GM18868 (cell line): Measurements from ENCODE around the gene RNF217.
"Not testable (repeated sequence)": the region's sequence is repeated elsewhere in the genome, so short reads cannot be mapped to it uniquely, and the experiment has no call there.

ENCODE experiments used
- ATAC-seq: cut with Tn5 transposase; IDR thresholded peaks from one replicate; pipeline ENCODE4 v1.9.1; 2021; ENCODE audit warnings: mild to moderate bottlenecking, moderate library complexity; ENCODE audit not compliant: unreplicated experiment

Gene RNF217

DNA sequence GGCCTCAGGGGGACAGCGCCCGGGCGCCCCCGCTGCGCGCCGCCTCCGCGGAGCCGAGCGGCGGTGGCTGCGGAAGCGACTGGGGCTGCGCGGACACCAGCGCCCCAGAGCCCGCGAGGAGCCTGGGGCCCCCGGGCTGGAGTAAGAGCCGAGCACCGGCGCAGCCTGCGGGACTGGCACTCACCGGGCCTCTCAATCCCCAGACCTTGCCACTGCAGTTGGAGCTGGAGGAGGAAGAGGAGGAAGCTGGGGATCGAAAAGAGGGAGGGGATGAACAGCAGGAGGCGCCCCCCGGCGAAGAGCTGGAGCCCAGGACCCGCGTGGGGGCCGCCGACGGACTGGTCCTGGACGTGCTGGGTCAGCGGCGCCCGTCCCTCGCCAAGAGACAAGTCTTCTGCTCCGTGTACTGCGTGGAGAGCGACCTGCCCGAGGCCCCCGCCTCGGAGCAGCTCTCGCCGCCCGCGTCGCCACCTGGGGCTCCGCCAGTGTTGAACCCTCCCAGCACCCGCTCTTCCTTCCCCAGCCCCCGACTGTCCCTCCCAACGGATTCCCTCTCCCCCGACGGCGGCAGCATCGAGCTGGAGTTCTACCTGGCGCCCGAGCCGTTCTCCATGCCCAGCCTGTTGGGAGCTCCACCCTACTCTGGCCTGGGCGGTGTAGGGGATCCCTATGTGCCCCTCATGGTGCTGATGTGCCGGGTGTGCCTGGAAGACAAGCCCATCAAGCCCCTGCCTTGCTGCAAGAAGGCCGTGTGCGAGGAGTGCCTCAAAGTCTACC lies 590 bp downstream of the RNF217 start:
- ATAC-seq: no peak

DNA sequence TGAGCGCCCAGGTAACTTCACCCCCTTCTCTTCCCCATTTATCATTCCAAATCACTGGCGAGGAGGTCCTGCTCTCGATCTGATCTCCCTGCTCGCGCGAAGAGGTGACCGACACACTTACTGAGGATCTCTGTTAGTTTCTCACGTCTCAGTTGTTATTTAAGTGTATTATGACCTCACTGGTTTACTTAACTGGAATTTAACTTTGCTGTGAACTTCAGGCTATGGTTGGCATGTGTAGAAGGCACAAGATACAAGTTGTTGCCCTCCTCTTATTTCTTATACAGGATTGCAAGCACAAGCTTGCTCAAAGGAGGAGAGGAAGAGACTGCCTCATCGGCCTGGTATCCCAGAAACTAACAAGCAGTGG lies 1.2 kb downstream of the RNF217 start:
- no peak for ATAC-seq

DNA sequence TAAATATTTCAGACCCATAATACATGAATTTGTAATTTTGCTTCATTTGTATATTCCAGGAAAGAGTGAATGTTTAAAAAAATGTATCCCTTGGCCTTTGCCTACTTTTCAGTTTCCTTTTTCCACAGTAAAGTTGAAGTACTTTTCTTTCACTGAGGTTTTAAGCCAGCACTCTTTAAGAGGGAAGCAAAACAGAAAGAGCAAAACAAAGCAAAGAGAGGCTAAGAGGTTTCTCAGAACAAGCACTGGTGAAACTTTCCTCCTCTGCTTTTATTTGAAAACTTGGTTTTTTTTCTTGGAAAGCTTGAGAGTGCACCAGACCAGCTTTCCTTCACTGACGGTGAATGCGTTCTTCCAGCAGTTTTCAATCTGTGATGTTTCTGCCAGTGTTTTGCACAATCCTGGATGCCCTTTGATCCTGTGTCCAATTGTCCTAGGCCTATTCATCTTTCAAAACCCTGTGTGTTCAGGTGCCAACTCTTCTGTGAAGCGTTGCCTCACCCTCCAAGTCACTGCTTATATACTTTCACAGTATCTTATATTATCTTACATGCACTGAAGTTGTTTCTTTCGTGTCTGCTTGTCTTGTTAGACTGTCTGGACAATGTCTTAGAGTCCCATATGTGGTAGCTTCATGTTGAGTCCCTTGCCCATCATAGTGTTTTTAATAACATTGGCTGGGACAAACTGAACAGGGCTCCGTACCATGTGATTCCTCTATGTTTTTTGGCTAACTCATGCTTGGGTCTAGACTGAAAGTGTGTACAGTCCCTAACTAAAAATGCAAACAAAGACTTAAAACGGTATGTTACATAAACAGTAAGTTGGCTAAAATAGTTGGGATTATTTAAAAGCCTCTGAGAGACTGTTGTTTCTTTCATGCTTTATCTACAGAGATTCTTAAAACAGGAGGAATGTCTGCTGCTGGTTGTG lies 1.9 kb downstream of the RNF217 start:
- no peak for ATAC-seq

DNA sequence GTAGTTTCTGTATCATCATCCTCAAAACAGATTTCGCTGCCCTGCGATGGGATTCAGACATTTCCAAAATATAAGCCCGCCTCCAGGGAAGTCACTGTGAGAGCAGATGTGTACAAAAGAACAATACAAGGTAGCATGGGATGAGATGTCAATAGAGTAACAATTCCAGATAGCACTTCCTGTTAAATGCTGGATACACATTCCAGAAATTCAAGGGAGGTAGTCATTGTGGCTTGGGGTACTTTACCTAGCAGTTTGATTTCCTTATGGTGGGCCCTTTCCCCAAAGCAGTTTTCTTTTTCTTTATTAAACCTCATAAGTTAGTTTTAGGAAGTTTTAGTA lies 2.5 kb downstream of the RNF217 start:
- ATAC-seq: no peak

DNA sequence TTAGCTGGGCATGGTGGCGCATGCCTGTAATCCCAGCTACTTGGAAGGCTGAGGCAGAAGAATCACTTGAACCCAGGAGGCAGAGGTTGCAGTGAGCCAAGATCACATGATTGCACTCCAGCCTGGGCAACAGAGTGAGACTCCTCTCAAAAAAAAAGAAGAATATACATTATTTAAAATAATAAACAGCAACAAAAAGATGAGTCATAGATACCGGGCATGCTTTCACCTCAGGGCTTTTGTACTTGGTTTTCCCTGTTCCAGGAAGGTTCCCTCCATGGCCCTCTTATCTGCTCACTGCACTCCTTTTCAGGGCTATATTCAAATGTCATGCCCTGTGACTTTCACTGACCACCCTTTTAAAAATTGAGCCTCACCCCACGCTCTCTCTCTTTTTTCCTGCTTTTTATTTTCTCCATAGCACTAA lies 3.2 kb downstream of the RNF217 start:
- ATAC-seq: not testable (repeated sequence)

DNA sequence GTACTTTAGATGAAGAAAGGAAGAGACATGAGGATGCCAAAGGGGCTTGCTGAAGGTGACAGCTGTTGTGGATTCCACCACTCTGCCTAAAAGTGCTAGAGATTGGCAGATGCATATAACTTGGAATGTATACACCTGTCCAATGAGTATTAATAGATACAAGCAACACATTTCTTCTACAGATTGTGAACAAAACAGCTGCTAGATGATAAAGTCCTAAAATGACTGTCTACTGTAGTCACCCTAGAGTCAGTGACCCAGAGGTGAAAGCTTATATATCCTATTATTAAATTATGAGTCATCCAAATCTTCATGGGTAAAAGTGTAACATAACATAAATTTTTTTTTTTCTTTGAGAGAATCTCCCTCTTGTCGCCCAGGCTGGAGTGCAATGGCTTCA lies 5.2 kb downstream of the RNF217 start:
- no peak for ATAC-seq

DNA sequence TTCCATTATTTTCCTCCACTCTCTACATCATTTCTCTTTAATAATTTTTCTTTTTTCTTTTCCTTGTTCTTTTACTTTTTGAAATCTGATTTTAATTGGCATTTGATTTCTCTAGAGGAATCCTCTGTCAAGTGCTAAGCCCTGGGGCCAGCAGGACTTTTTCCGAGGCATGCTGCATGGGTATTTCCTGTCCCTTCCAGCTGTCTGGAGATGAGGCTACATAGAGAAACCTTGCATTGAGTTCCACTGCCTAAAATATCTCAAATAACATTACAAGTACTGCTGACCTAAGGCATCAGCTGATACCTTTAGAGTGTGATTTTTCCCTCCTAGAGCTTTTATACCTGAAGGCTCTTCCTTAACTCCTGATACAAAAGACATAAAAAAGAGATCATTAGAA lies 6.2 kb downstream of the RNF217 start:
- no peak for ATAC-seq

DNA sequence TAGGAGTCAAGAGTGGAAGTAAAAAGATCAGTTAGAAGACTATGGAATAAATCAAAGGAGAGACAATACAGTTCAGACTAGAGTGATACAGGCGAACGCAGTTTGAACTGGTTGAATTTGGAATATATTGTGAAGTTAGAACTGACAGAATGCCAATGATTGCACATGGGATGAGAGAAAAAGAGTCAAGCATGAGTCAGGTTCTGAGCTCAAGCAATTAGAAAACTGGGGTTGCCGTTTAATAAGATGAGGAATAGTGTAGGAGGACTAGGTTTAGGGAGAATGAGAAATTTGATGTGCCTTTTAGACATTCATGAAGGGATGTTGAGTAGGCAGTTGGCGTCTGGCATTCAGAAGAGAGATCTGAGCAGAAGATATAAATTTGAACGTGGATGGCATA lies 8.0 kb downstream of the RNF217 start:
- no peak for ATAC-seq

DNA sequence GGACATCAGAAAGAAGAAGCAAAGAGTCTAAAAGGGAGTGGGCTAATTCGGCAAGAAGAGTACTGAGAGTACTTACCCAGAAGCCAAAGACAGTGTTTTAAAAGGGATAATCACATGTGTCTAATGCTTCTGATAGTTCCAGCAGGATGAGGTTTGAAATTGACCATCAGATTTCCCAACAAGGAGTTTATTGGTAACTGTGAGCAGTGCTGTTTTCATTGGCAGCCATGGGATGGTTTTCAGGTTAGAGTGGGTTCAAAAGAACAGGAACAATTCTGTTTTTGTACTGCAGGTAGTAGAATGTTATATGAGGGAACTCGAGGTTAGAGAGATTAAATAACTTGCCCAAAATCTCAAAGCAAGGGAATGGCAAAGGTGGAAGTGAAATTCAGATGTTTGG lies 8.5 kb downstream of the RNF217 start:
- ATAC-seq: no peak

DNA sequence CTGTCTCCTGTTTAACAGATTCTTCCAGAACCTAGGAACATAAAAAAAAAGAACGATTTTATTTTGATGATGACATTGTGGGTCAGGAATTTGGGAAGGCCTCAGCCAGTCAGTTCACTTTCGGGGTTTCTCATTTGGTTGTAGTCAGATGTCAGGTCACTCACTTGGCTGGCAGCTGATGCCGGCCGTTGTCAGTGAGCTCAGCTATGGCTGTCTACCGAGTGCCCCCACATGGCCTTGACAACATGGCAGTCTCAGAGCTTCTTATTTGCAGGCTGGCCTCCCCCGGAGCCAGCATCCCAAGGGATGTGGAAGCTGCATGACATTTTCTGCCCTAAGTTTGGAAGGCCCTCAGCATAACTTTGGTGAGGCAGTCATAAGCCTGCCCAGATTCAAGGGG lies 11.5 kb downstream of the RNF217 start:
- ATAC-seq: no peak

DNA sequence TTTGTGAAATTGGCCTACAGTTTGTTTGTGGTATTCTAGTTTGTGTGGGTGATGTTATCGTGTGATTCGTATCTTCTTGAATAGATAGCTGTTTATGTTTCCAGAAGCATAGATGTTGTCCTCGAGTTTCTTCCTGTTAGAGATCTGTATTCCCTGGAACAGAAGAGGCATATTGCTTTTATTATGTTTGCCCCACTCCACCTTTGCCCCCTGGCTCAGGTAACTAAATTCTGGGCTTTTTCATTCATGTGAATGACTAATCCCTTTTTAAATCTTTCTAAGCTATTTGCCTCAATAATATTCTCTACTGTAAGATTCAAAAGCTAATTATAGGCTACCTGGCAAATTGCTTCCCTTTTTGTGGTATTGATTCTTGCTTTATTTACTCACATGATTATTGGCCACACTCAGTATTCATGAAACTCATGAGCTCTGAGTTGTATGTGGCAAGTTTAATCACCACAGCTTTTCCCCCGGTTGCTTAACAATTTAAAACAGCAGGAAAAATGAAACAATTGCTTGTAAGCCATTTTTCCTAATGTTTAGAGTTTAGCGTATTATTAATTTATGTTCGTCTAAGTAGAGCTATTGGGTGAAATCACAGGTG lies 12.6 kb downstream of the RNF217 start:
- ATAC-seq: no peak

DNA sequence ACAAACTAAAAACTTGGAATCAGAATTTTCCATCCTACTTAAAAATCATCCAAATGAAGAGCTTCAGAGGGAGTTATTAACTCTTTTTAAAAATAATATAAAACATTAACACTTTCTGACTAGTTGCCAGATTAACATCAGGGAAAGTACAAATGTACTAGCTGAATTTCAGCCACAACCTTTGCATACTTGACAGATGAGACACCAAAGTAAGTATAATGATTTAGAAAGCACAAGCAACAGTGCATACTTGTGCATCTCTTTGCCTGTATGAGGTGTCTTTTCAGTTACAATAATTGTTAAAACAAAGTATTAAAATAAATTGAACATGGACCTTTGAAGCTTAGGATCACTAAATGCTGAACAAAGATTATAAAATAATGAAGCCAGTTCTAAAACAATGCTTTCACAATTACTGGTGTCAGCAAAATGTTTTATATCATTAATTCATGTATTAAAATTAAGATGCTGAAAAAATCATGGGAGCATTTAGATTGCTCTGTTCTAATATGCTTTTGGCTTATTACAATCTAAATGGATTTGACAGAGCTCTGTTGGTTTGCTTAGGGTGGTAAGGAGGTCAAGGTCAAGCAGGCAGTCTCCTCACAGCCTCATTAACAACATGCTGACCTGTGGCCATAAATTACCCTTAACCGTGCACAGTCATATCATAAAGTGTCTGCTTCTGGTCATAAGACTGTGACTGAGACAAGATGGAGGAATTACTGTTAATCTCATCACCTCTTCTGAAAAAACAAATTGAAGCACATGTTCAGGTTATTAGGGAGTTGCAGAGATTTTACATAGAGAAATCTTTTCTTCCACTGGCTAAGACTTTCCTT lies 15.1 kb downstream of the RNF217 start:
- no peak for ATAC-seq

DNA sequence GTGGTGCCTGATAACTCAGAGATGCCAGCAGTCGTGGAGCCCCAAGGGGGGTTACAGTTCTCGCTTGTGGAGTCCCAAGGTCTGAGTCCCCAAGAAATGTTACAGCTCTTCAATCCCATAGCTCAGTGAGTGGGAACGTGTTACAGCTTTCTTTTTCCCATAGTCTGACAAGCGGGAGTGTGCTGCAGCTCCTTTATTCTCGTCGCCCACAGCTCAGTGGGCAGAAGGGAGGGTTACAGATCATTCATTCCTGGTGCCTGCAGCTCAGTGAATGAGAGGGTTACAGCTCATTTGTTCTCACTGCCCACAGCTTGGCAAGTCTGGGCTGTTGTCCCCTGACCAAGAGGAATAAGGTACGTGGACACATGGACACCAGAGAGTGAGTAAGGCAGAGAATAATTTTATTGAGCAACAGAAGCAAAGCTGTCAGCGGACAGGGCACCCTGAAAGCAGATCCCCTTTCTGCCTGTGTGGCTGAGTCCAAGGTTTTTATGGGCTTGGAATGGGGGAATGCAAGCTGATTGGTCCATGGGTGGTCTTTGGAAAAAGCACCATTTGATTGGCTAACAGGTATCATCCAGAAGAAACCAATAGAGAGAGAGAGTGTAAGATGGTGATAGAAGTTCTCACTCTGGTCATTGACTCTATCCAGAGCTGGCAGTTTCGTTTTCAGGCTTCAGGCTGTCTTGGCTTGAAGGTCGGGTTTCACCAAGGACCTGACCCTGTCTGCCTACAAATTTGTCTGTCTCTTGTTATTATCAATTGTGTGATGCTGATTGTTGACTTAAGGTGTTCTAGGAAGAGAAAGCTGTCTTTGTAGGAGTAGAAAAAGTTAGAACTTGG lies 16.4 kb downstream of the RNF217 start:
- ATAC-seq: no peak

DNA sequence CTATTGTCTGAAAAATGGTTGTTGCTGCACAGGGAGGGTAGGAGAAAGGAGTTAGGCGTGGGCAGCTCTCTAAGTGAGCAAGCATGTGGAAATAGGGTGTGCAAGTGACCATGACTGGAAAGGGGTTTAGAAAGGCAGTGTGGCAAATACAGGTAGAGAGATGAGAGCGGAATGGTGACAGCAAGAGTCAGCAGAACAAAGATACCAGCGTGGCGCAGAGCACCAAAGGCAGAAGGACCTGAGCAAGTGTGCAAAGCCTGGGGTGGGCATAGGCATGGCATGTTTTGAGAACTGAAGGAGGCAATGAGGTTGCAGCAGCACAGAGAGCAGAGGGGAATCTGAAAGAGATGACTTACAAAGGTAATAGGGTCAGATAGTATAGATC lies 17.0 kb downstream of the RNF217 start:
- no peak for ATAC-seq

DNA sequence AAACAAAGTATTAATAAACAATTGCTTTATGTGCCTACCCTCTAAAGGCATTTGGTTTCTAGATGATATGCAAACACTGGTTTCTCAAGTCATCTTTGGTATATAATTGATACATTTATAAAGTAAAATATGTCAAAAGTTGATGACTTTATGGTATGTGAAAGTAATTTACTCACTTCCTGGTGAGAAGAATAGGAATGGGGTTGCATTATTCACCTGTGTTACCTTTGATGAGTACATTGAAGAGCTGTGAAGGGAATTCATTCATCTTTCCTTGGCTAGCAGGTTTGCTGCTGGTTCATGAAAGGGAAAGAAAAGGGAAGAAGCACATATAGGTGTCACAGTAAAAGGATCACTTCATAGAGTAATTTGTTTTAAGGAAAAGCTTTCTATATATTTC lies 20.4 kb downstream of the RNF217 start:
- ATAC-seq: no peak

DNA sequence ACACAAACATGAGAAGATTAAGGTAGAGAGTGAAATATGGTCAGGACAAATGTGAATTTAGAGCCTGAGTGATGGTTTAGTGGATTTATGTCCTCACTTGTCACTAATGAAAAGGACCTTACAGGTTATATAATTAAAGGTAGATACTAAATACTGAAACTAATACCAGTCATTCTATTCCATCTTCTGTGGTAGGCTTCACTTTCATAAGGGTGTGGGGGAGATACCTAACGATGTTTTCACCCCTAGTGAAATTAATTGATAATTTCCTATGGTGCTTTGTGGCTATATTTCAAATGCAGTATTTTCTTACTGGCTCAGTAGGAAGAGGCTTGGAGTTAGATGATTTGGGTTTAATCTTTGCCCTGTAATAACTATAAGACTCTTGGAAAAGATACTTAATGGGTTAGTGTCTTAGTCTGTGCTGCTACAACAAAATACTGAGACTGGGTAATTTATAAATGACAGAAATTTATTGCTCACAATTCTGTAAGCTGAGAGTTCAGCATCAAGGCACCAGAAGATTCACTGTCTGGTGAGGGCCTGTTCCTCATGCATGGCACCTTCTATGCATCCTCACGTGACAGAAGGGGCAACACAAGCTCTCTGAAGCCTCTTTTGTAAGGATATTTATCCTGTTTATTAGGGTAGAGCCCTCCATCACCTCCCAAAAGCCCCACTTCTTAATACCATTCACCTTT lies 21.3 kb downstream of the RNF217 start:
- peak; percentile 67 for ATAC-seq

DNA sequence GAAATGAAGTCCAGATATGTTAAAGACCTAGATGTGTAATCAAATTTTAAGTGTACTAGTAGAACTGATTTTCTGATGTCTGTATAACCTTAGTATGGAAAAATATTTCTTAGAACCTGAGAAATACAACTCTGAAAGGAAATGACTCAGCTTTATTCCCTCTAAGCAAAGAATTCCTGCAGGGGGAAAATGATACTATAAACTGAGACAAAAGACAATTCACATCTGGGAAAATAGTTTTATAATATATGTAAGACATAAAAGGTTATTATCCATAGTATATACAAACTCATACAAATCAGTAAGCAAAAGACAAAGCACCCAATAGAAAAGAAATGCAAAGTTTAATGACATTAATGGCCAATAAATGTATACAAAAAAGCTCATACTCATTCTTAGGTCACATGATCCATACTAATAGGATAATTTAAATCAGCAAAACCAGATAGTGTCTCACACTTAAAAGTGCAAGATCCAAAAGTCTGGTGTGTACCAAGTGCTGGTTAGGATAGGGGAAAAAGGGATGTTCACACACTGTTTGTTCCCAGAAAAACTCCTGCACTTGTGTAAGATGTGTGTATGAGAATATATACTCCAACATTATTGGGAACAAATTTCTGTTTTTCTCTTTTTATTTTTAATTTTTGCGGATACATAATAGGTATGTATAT lies 22.6 kb downstream of the RNF217 start:
- no peak for ATAC-seq

DNA sequence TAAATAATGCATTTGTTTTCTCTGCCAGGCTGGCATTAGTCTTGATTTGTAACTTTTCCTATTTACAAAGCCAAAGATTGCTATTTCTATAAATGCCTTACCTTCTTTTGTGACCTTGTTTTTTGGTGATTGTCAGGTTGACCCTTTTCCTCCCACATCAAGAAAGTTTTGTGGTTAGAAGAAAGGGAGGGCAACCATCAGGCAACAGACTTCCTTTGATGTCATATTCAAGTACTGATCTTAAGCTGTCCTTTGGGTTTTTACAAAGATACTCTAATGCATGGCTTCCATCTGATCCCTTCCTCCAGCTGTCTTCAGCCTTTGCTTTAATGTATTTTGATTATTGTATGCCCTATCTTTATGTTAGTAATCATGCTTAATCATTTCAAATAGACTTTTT lies 23.9 kb downstream of the RNF217 start:
- ATAC-seq: no peak

DNA sequence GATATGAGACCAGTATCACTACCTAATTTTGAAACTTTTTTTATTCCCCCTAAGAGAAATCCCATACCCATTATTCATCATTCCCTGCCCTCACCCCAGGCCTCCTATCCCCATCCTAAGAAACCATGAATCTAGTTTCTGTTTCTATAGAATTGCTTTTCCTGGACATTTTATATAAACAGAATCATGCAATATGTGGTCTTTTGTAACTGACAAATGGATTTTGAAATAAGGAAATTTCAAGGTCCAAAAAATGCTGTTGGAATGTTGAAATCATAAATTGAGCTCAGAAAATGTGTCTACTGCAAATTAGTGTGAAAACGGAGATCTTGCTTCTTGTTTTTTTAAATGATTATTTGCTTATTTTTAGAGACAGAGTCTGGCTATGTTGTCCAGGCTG lies 25.1 kb downstream of the RNF217 start:
- ATAC-seq: no peak
